HCT116 (cell line): Measurements from ENCODE around the gene ACP5. TPM values are rescaled to one million over a fixed set of nuclear protein-coding genes. Genes with fewer than 3 reads are reported as not detected.

Experiments used
- ATAC-seq: fragments of 200-7000 bp; cut with Tn5 transposase; 2 replicates; pipeline ENCODE4 v1.9.1; 2020; ENCODE audit warnings: mild to moderate bottlenecking, moderate library complexity
- BruUV-seq: library from RNA; stranded (reverse); fragments of 400-500 nt; replicated peaks from 2 replicates; lab custom pipeline; 2021; lab: Mats Ljungman, UMichigan
- CTCF ChIA-PET: fragments of 300-600 bp; sonication (Branson Sonifier 250); formaldehyde crosslinking; loops from one replicate; lab custom pipeline; 2021; ENCODE audit warnings: antibody characterized with exemption; lab: Charles Lee
- POLR2A ChIA-PET: fragments of 300-600, 350-600 bp; sonication (Branson Sonifier 250); formaldehyde crosslinking; loops from one replicate; lab custom pipeline; 2021; ENCODE audit warnings: antibody characterized with exemption; lab: Charles Lee
- RAD21 ChIA-PET, 2 experiments: fragments of 300-600 bp; sonication (Branson Sonifier 250); formaldehyde crosslinking; loops; one replicate each; lab custom pipeline; 2023; ENCODE audit warnings: low total read pairs in 2 of 2; ENCODE audit not compliant: uncharacterized antibody in 2 of 2, unreplicated experiment in 2 of 2, low non-redundant PET in 1 of 2; lab: Charles Lee
- DNase-seq: peaks from one replicate; pipeline ENCODE4 v3.0.0-alpha.2; 2010; ENCODE audit warnings: low read depth, low spot score
- H2AFZ ChIP-seq: fragments of 200-600 bp; shearing (Covaris generic), sonication (generic); 2 replicates; pipeline ENCODE4 v1.6.1; 2017; ENCODE audit warnings: low read depth, mixed run types, mixed read lengths, antibody characterized with exemption, low read length; ENCODE audit not compliant: poor library complexity, severe bottlenecking
- H3K27ac ChIP-seq: 2 replicates; pipeline ENCODE4 v1.5.1; 2012; ENCODE audit warnings: low read depth, low read length
- H3K27me3 ChIP-seq: fragments of 200-600 bp; sonication (generic); 2 replicates; pipeline ENCODE4 v1.6.1; 2016; ENCODE audit warnings: mixed run types, low read length, mixed read lengths; ENCODE audit not compliant: insufficient read depth
- H3K36me3 ChIP-seq, 2 experiments: fragments of 200-500 bp in 1 of 2; fragments of 200-600 bp in 1 of 2; sonication (Bioruptor generic) in 1 of 2; sonication (generic) in 1 of 2; 2 replicates each; pipeline versions ENCODE4 v1.5.1 to v1.6.1; 2014 to 2016; ENCODE audit warnings: low read length in 2 of 2, inconsistent platforms in 1 of 2, mixed read lengths in 1 of 2, mixed run types in 1 of 2; ENCODE audit not compliant: insufficient read depth in 2 of 2, control insufficient read depth in 1 of 2
- H3K4me1 ChIP-seq, 2 experiments: fragments of 200-600 bp in 1 of 2; sonication (generic) in 1 of 2; 2 replicates each; pipeline versions ENCODE4 v1.5.1 to v1.6.1; 2012 to 2017; ENCODE audit warnings: low read length in 2 of 2, inconsistent platforms in 1 of 2, mild to moderate bottlenecking in 1 of 2, mixed read lengths in 1 of 2, mixed run types in 1 of 2, moderate library complexity in 1 of 2; ENCODE audit not compliant: insufficient read depth in 2 of 2, control insufficient read depth in 1 of 2
- H3K4me2 ChIP-seq: fragments of 200-600 bp; sonication (generic); 2 replicates; pipeline ENCODE4 v1.6.1; 2017; ENCODE audit warnings: mixed run types, low read length, mixed read lengths
- H3K4me3 ChIP-seq, 2 experiments: fragments of 200-600 bp in 1 of 2; sonication (generic) in 1 of 2; replicated peaks in 1 of 2; 2 replicates each; pipeline ENCODE4 v1.5.1; 2011 to 2016; ENCODE audit warnings: low read length in 2 of 2, control low read depth in 1 of 2, low read depth in 1 of 2, mild to moderate bottlenecking in 1 of 2, mixed read lengths in 1 of 2, mixed run types in 1 of 2
- H3K79me2 ChIP-seq: fragments of 200-600 bp; sonication (generic); 2 replicates; pipeline ENCODE4 v1.6.1; 2017; ENCODE audit warnings: mild to moderate bottlenecking, mixed run types, low read length, moderate library complexity, mixed read lengths; ENCODE audit not compliant: insufficient read depth
- H3K9ac ChIP-seq: fragments of 200-600 bp; sonication (generic); 2 replicates; pipeline ENCODE4 v1.6.1; 2016; ENCODE audit warnings: low read length, mixed read lengths
- H3K9me2 ChIP-seq: fragments of 200-600 bp; sonication (generic), shearing (Covaris generic); 2 replicates; pipeline ENCODE4 v1.6.1; 2017; ENCODE audit warnings: mixed run types, mild to moderate bottlenecking, moderate library complexity; ENCODE audit not compliant: insufficient read depth
- H3K9me3 ChIP-seq, 2 experiments: fragments of 200-500 bp in 1 of 2; fragments of 200-600 bp in 1 of 2; sonication (Bioruptor generic) in 1 of 2; sonication (generic) in 1 of 2; 2 replicates each; pipeline ENCODE4 v1.6.1; 2014 to 2017; ENCODE audit warnings: low read length in 2 of 2, mixed read lengths in 2 of 2, inconsistent platforms in 1 of 2, low read depth in 1 of 2, mild to moderate bottlenecking in 1 of 2, mixed run types in 1 of 2, moderate library complexity in 1 of 2; ENCODE audit not compliant: control insufficient read depth in 1 of 2, insufficient read depth in 1 of 2
- H4K20me1 ChIP-seq: fragments of 200-600 bp; sonication (generic), shearing (Covaris generic); 2 replicates; pipeline ENCODE4 v1.6.1; 2017; ENCODE audit warnings: mixed run types, mild to moderate bottlenecking, moderate library complexity; ENCODE audit not compliant: insufficient read depth
- CBX3 ChIP-seq: IDR thresholded peaks from 2 replicates; pipeline ENCODE4 v1.6.1; 2012; ENCODE audit warnings: low read depth
- EZH2phosphoT487 ChIP-seq: fragments of 200-600 bp; IDR thresholded peaks from 2 replicates; pipeline ENCODE4 v1.6.1; 2018; ENCODE audit warnings: antibody characterized with exemption, borderline replicate concordance
- FOSL1 ChIP-seq: IDR thresholded peaks from 2 replicates; pipeline ENCODE4 v1.6.1; 2012; ENCODE audit warnings: low read depth
- MAX ChIP-seq: IDR thresholded peaks from 2 replicates; pipeline ENCODE4 v1.6.1; 2012
- RAD21 ChIP-seq: IDR thresholded peaks from 2 replicates; pipeline ENCODE4 v1.6.1; 2012; ENCODE audit warnings: low read depth, mild to moderate bottlenecking
- intact Hi-C: fragments of 100-400 bp; cut with micrococcal nuclease; formaldehyde crosslinking; loops from 2 replicates; pipeline ENCODE4 v1.10.0; 2022
- total RNA-seq: library from RNA; stranded (reverse); gene quantifications from one replicate; pipeline ENCODE4 v1.2.1, GENCODE V29; 2021; ENCODE audit not compliant: unreplicated experiment
- TF ChIP-seq, protein P1 (sequence below), 3 experiments: fragments of 200-600 bp in 1 of 3; sonication (generic) in 1 of 3; IDR thresholded peaks in 2 of 3; conservative IDR thresholded peaks in 1 of 3; 2 replicates each; pipeline ENCODE4 v1.5.1; 2012 to 2017; ENCODE audit warnings: low read depth in 2 of 3, low read length in 2 of 3, antibody characterized with exemption in 1 of 3, borderline replicate concordance in 1 of 3, control low read depth in 1 of 3, mild to moderate bottlenecking in 1 of 3, mixed read lengths in 1 of 3, mixed run types in 1 of 3, moderate library complexity in 1 of 3; ENCODE audit not compliant: insufficient read depth in 1 of 3

ACP5 gene
- total RNA-seq, 1 experiment from 2014 or later = 1.2 TPM

DNA sequence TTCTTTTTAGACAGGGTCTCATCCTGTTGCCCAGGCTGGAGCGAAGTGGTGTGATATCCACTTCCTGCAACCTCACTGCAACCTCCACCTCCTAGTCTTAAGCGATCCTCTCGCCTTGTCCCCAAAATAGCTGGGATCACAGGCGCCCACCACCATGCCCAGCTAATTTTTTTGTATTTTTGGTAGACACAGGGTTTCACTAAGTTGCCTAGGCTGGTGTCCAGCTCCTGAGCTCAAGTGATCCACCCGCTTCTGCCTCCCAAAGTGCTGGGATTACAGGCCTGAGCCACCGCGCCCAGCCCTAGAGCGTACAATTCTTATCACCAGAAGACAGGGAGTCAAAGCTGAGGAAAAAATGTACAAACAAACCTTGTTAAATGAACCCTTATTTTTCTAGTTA is 13.9 kb downstream of the ACP5 start:
- no peak overlapping the region for H3K9ac ChIP-seq
- CTCF ChIA-PET = no interaction called here
- DNase-seq = no peak
- peaks cover 8% of the 10 kb centered on the region for H3K79me2 ChIP-seq
- H3K36me3 ChIP-seq = no peaks in the 10 kb centered on the region
- H3K9me3 ChIP-seq = no peaks in the 10 kb centered on the region
- peaks cover 0 to 12% of the 10 kb centered on the region in 2 experiments; a peak in 2 of 4 replicates for H3K4me1 ChIP-seq
- H4K20me1 ChIP-seq = no peaks in the 10 kb centered on the region
- H3K4me2 ChIP-seq = no peak overlapping the region
- BruUV-seq = no TSS peak
- no peak overlapping the region for H2AFZ ChIP-seq
- RAD21 ChIA-PET = no interaction called here
- H3K27me3 ChIP-seq = no peaks in the 10 kb centered on the region
- no peaks in the 10 kb centered on the region for H3K9me2 ChIP-seq
- H3K27ac ChIP-seq = no peak overlapping the region
- no peak for ATAC-seq
- intact Hi-C loops = loop anchor here (5.0 kb wide), 1 partner anchor 234 kb away; the partner anchor contains the start of gene ZNF491
- no peak overlapping the region for H3K4me3 ChIP-seq
- TF ChIP-seq CBX3 (no peak), FOSL1 (no peak), RAD21 (no peak), EZH2phosphoT487 (no peak)
- POLR2A ChIA-PET = no interaction called here

DNA sequence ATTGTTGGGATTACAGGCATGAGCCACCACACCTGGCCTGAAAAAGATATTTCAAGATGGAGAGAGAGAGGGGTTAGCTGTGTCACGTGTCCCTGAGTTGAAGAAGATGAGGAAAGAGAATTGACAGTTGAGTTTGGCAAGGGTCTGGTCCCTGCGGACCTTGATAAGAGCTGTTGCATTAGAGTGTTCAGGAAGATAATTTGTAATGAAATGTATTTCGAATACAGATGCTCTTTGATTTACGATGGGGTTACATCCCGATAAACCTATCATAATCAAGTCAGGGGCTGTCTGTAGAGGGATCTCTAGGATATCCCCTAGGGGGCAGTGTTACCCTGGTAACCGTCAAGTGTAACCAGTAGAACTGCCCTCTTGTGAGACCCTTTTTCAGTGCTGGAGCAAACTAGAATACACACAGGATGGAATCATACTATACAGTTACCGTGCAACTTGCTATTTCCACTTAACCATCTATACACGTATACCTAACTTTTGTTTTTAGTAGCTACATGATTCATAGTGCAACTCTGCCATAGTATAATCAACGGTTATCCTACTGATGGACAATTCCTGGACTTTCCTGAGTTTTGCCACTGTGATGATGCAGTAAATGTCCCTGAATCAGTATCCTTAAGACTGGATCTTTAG is 16.9 kb downstream of the ACP5 start:
- DNase-seq = peak; percentile 77
- Histone ChIP-seq H3K4me3 (peak overlapping the region; percentile 85 to 94), H3K4me2 (peak overlapping the region; percentile 84), H3K9me3 (no peaks in the 10 kb centered on the region), H3K9me2 (no peaks in the 10 kb centered on the region), H3K79me2 (peaks cover 39% of the 10 kb centered on the region), H3K9ac (peak overlapping the region; percentile 78), H3K36me3 (peaks cover 0 to 5% of the 10 kb centered on the region in 2 experiments; a peak in 2 of 4 replicates), H3K4me1 (peaks cover 0 to 17% of the 10 kb centered on the region in 2 experiments; a peak in 2 of 4 replicates), H3K27me3 (no peaks in the 10 kb centered on the region), H4K20me1 (no peaks in the 10 kb centered on the region), H2AFZ (no peak overlapping the region), H3K27ac (0 out of 2 replicates have a peak overlapping the region, but pooled peaks have one; percentile 57)
- RAD21 ChIA-PET = interaction anchor here in 1 of 2 experiments (0.6 kb wide), 1 partner anchor 28 kb away, joined by 3 read pairs; no protein-coding TSS in a partner anchor
- POLR2A ChIA-PET = no interaction called here
- TF ChIP-seq RAD21 (peak; percentile 75), FOSL1 (no peak), MAX (no peak)
- TF ChIP-seq, protein P1, sequence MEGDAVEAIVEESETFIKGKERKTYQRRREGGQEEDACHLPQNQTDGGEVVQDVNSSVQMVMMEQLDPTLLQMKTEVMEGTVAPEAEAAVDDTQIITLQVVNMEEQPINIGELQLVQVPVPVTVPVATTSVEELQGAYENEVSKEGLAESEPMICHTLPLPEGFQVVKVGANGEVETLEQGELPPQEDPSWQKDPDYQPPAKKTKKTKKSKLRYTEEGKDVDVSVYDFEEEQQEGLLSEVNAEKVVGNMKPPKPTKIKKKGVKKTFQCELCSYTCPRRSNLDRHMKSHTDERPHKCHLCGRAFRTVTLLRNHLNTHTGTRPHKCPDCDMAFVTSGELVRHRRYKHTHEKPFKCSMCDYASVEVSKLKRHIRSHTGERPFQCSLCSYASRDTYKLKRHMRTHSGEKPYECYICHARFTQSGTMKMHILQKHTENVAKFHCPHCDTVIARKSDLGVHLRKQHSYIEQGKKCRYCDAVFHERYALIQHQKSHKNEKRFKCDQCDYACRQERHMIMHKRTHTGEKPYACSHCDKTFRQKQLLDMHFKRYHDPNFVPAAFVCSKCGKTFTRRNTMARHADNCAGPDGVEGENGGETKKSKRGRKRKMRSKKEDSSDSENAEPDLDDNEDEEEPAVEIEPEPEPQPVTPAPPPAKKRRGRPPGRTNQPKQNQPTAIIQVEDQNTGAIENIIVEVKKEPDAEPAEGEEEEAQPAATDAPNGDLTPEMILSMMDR (IDR thresholded peaks at IDR 0.05 in 2 of 3, conservative IDR thresholded peaks at IDR 0.05 in 1 of 3; ENCODE audit: borderline replicate concordance in 1 of 3, insufficient read depth in 1 of 3, low read depth in 2 of 3, low read length in 2 of 3) = peak; percentile 71 to 86 (median 75)
- ATAC-seq = peak; percentile 59
- no TSS peak for BruUV-seq
- intact Hi-C loops = loop anchor here (1.0 to 5.0 kb wide), 2 partner anchors 237 to 252 kb away; partner anchors contain the start of gene ZNF491
- CTCF ChIA-PET = interaction anchor here (1.0 to 1.9 kb wide), 7 partner anchors 9 to 179 kb away, joined by 3 to 8 read pairs (median 4); partner anchors contain the start of genes ODAD3 and PRKCSH
